HepG2 (cell line): Measurements from ENCODE around the gene SECTM1. TPM values are rescaled to one million over a fixed set of nuclear protein-coding genes. Genes with fewer than 3 reads are reported as not detected.

Experiments used
- ATAC-seq: fragments of 200-7000 bp; cut with Tn5 transposase; 3 replicates; pipeline ENCODE4 v1.9.1; 2020; ENCODE audit warnings: mild to moderate bottlenecking, moderate library complexity
- BruUV-seq: library from RNA; stranded (reverse); fragments of 400-500 nt; replicated peaks from 2 replicates; lab custom pipeline; 2021; lab: Mats Ljungman, UMichigan
- CTCF ChIA-PET: fragments of 300-600 bp; formaldehyde crosslinking; extraction: SDS; loops from one replicate; lab custom pipeline; 2021; ENCODE audit warnings: low total read pairs, inconsistent platforms, low intra/inter-chr PET ratio; lab: Yijun Ruan, JAX
- POLR2A ChIA-PET: fragments of 350-600 bp; sonication (Branson Sonifier 250); formaldehyde crosslinking; loops from one replicate; lab custom pipeline; 2020; ENCODE audit warnings: antibody characterized with exemption, inconsistent platforms; lab: Yijun Ruan, JAX
- DNase-seq: peaks from one replicate; pipeline ENCODE4 v3.0.0-alpha.2; 2015; ENCODE audit warnings: low spot score
- FAIRE-seq: peaks from 3 replicates; lab custom pipeline; 2011; peaks lifted over from hg19 to GRCh38; lab: Jason Lieb, UNC
- H2AFZ ChIP-seq: one replicate; pipeline ENCODE4 v1.6.1; 2011; ENCODE audit warnings: low read length, inconsistent platforms
- H3K27ac ChIP-seq: fragments of 300-600 bp; 3 replicates; pipeline ENCODE4 v1.8.0; 2011; ENCODE audit warnings: mixed run types, mild to moderate bottlenecking, mixed read lengths, low read length, inconsistent platforms; ENCODE audit not compliant: insufficient read depth; ENCODE audit errors: extremely low read length
- H3K27me3 ChIP-seq, 2 experiments: fragments of 200-600 bp in 1 of 2; 2 replicates in 1 of 2; 3 replicates in 1 of 2; pipeline versions ENCODE4 v1.6.0 to v1.8.0; 2011; ENCODE audit warnings: low read length in 2 of 2, mild to moderate bottlenecking in 2 of 2, moderate library complexity in 2 of 2, inconsistent platforms in 1 of 2; ENCODE audit not compliant: insufficient read depth in 2 of 2, control insufficient read depth in 1 of 2
- H3K36me3 ChIP-seq, 2 experiments: fragments of 200-600 bp in 1 of 2; replicated peaks in 1 of 2; 2 replicates in 1 of 2; 3 replicates in 1 of 2; pipeline versions ENCODE4 v1.5.1 to v1.8.0; 2011; ENCODE audit warnings: low read length in 2 of 2, inconsistent platforms in 1 of 2; ENCODE audit not compliant: insufficient read depth in 2 of 2, control insufficient read depth in 1 of 2
- H3K4me1 ChIP-seq: 2 replicates; pipeline ENCODE4 v1.5.1; 2012; ENCODE audit warnings: low read length, inconsistent platforms; ENCODE audit not compliant: insufficient read depth
- H3K4me2 ChIP-seq: 2 replicates; pipeline ENCODE4 v1.6.0; 2011; ENCODE audit warnings: low read depth, low read length, inconsistent platforms
- H3K4me3 ChIP-seq, 3 experiments: fragments of 200-600 bp in 1 of 3; sonication (generic), shearing (Covaris generic) in 1 of 3; replicated peaks in 1 of 3; 2 replicates each; pipeline ENCODE4 v1.5.1; 2011 to 2016; ENCODE audit warnings: low read length in 3 of 3, inconsistent platforms in 2 of 3, low read depth in 2 of 3, mild to moderate bottlenecking in 2 of 3, control low read depth in 1 of 3, mixed read lengths in 1 of 3; ENCODE audit not compliant: insufficient read depth in 1 of 3
- H3K79me2 ChIP-seq: one replicate; pipeline ENCODE4 v1.6.1; 2011; ENCODE audit warnings: low read length, inconsistent platforms; ENCODE audit not compliant: insufficient read depth
- H3K9ac ChIP-seq: 2 replicates; pipeline ENCODE4 v1.6.0; 2011; ENCODE audit warnings: mild to moderate bottlenecking, low read depth, low read length, inconsistent platforms; ENCODE audit not compliant: insufficient read depth
- H3K9me3 ChIP-seq: 2 replicates; pipeline ENCODE4 v1.5.1; 2012; ENCODE audit warnings: mild to moderate bottlenecking, low read length
- H4K20me1 ChIP-seq: 2 replicates; pipeline ENCODE4 v1.6.0; 2011; ENCODE audit warnings: inconsistent platforms, mild to moderate bottlenecking, low read length, moderate library complexity; ENCODE audit not compliant: insufficient read depth
- ATF7-NPFF ChIP-seq: sonication (generic); formaldehyde crosslinking; IDR thresholded peaks from 2 replicates; pipeline ENCODE4 v1.8.1; 2023; ENCODE audit warnings: mild to moderate bottlenecking, low read depth, missing genetic modification reagents, moderate library complexity
- CCDC6 ChIP-seq: sonication (generic); formaldehyde crosslinking; IDR thresholded peaks from 2 replicates; pipeline ENCODE4 v1.8.1; 2022; ENCODE audit warnings: mild to moderate bottlenecking, missing genetic modification reagents, moderate library complexity
- CHCHD3 ChIP-seq: sonication (generic); formaldehyde crosslinking; IDR thresholded peaks from 2 replicates; pipeline ENCODE4 v1.8.0; 2022; ENCODE audit warnings: mild to moderate bottlenecking, missing genetic modification reagents, moderate library complexity
- DMAP1 ChIP-seq: IDR thresholded peaks from 2 replicates; pipeline ENCODE4 v1.6.1; 2016
- DMTF1 ChIP-seq: sonication (generic); formaldehyde crosslinking; IDR thresholded peaks from 2 replicates; pipeline ENCODE4 v1.4.0; 2020; ENCODE audit warnings: mild to moderate bottlenecking, missing genetic modification reagents
- HNRNPL ChIP-seq: fragments of 200-400 bp; formaldehyde crosslinking; IDR thresholded peaks from 2 replicates; pipeline ENCODE4 v1.6.1; 2017; ENCODE audit warnings: mild to moderate bottlenecking, low read depth, low read length
- KDM2A ChIP-seq: sonication (generic); formaldehyde crosslinking; IDR thresholded peaks from 2 replicates; pipeline ENCODE4 v1.4.0; 2020; ENCODE audit warnings: low read depth, missing genetic modification reagents, borderline replicate concordance
- NFKBIZ ChIP-seq: IDR thresholded peaks from 2 replicates; pipeline ENCODE4 v1.6.1; 2018; ENCODE audit warnings: missing genetic modification reagents, missing compliant biosample characterization
- PTBP1 ChIP-seq: fragments of 200-400 bp; formaldehyde crosslinking; IDR thresholded peaks from 2 replicates; pipeline ENCODE4 v1.6.1; 2018; ENCODE audit warnings: low read length, low read depth; ENCODE audit not compliant: poor library complexity, severe bottlenecking
- SMARCE1 ChIP-seq: fragments of 450-650 bp; IDR thresholded peaks from 2 replicates; pipeline ENCODE4 v1.6.1; 2017; ENCODE audit warnings: borderline replicate concordance
- XBP1 ChIP-seq: sonication (generic); formaldehyde crosslinking; IDR thresholded peaks from 2 replicates; pipeline ENCODE4 v1.5.0; 2020; ENCODE audit warnings: missing genetic modification reagents
- ZMYM2 ChIP-seq: sonication (generic); formaldehyde crosslinking; IDR thresholded peaks from 2 replicates; pipeline ENCODE4 v1.8.0; 2022; ENCODE audit warnings: mild to moderate bottlenecking, missing genetic modification reagents
- ZNF33B ChIP-seq: sonication (generic); formaldehyde crosslinking; IDR thresholded peaks from 2 replicates; pipeline ENCODE4 v1.5.1; 2020; ENCODE audit warnings: mild to moderate bottlenecking, missing genetic modification reagents
- ZNF343 ChIP-seq: sonication (generic); formaldehyde crosslinking; IDR thresholded peaks from 2 replicates; pipeline ENCODE4 v1.4.0; 2020; ENCODE audit warnings: mild to moderate bottlenecking, missing genetic modification reagents
- ZNF772 ChIP-seq: sonication (generic); formaldehyde crosslinking; IDR thresholded peaks from 2 replicates; pipeline ENCODE4 v1.5.0; 2020; ENCODE audit warnings: mild to moderate bottlenecking, missing genetic modification reagents
- ZNF83 ChIP-seq: sonication (generic); formaldehyde crosslinking; IDR thresholded peaks from 2 replicates; pipeline ENCODE4 v1.4.0; 2020; ENCODE audit warnings: missing genetic modification reagents, mild to moderate bottlenecking, borderline replicate concordance
- ZNF891 ChIP-seq: sonication (generic); formaldehyde crosslinking; IDR thresholded peaks from 2 replicates; pipeline ENCODE4 v1.5.0; 2020; ENCODE audit warnings: mild to moderate bottlenecking, missing genetic modification reagents
- WGBS: methylation state at CpG from one replicate; pipeline ENCODE4 v1.1.6; 2017; ENCODE audit warnings: low lambda C conversion rate; 5-methylcytosine and 5-hydroxymethylcytosine counted together
- in situ Hi-C: cut with HindIII; loops from 2 replicates; pipeline ENCODE4 v1.10.0; 2017; ENCODE audit warnings: low pct_unique_long_range_greater_than_20kb; ENCODE audit not compliant: extremely low pct_ligation_motif_present
- intact Hi-C: fragments of 100-400 bp; cut with micrococcal nuclease; formaldehyde crosslinking; loops from one replicate; pipeline ENCODE4 v1.10.0; 2022; ENCODE audit not compliant: unreplicated experiment
- polyA plus RNA-seq, 8 experiments: library from polyadenylated mRNA; depleted of rRNA in 3 of 8; stranded (reverse) in 7 of 8; unstranded in 1 of 8; fragments of >200 nt; fragmentation: Illumina TruSeq in 4 of 8; extraction: Trizol in 4 of 8; gene quantifications; 2 replicates each; pipeline versions ENCODE4 v1.2.1 to v1.2.3, GENCODE V29; 2011 to 2016; ENCODE audit warnings: low read depth in 4 of 8, missing spikeins in 1 of 8, mixed read lengths in 1 of 8; ENCODE audit not compliant: insufficient read depth in 1 of 8
- total RNA-seq, 5 experiments: library from RNA; depleted of rRNA; stranded (reverse); fragments of >200 nt; fragmentation: Illumina TruSeq; extraction: Trizol; gene quantifications; 2 replicates each; pipeline ENCODE4 v1.2.3, GENCODE V29; 2016; ENCODE audit warnings: low read depth in 1 of 5
- TF ChIP-seq, protein P1 (sequence below): IDR thresholded peaks from 2 replicates; pipeline ENCODE4 v1.6.1; 2016; ENCODE audit warnings: missing compliant biosample characterization, missing genetic modification reagents, borderline replicate concordance
- TF ChIP-seq, protein P2 (sequence below): sonication (generic); formaldehyde crosslinking; IDR thresholded peaks from 2 replicates; pipeline ENCODE4 v1.4.0; 2020; ENCODE audit warnings: missing genetic modification reagents

Gene SECTM1
- total and polyA plus RNA-seq, 2 of the 13 experiments (the other 11 are each of a cell fraction or from before 2014, with no cell fraction given) = 3.5 to 5.3 TPM

GRCh38 chr17:82358465-82359350 is 25.1 kb upstream of the SECTM1 start, which contains the start of gene TEX19:
TSS of gene TEX19 (plus strand) at chr17:82359247. CDS start at chr17:82362151, 2,904 bp downstream.
- no peak within 1 kb of the TSS for H2AFZ ChIP-seq
- CTCF ChIA-PET = no interaction called here
- ATAC-seq (peak; percentile 19; the same call in 2 of the 3 replicates), DNase-seq (no peak), FAIRE-seq (no peak)
- no peak within 1 kb of the TSS for H3K27ac ChIP-seq
- peaks cover 62% of the 10 kb centered on the region for H3K4me1 ChIP-seq
- no peaks in the 10 kb centered on the region for H3K27me3 ChIP-seq
- peak within 1 kb of the TSS; percentile 25 for H3K4me2 ChIP-seq
- H3K4me3 ChIP-seq = no peak within 1 kb of the TSS
- no peaks in the 10 kb centered on the region for H3K36me3 ChIP-seq
- no TSS peak for BruUV-seq
- intact Hi-C loops (no loop called here), in situ Hi-C loops (loop anchor here (10.0 kb wide), 1 partner anchor 196 kb away; no protein-coding TSS in a partner anchor)
- H3K79me2 ChIP-seq = no peaks in the 10 kb centered on the region
- H3K9ac ChIP-seq = no peak within 1 kb of the TSS
- no peaks in the 10 kb centered on the region for H4K20me1 ChIP-seq
- H3K9me3 ChIP-seq = no peaks in the 10 kb centered on the region
- 43% methylated on average over 21 of the region's 21 CpGs for WGBS
- POLR2A ChIA-PET = interaction anchor here (0.8 to 5.0 kb wide), 8 partner anchors 8 to 54 kb away, joined by 3 to 36 read pairs (median 9); partner anchors contain the start of gene CD7
- TF ChIP-seq, protein P1, sequence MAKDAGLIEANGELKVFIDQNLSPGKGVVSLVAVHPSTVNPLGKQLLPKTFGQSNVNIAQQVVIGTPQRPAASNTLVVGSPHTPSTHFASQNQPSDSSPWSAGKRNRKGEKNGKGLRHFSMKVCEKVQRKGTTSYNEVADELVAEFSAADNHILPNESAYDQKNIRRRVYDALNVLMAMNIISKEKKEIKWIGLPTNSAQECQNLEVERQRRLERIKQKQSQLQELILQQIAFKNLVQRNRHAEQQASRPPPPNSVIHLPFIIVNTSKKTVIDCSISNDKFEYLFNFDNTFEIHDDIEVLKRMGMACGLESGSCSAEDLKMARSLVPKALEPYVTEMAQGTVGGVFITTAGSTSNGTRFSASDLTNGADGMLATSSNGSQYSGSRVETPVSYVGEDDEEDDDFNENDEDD (CRISPR knock-in tag) = peak; percentile 70; the same call in 1 of the 2 replicates
- TF ChIP-seq ZNF83 (CRISPR knock-in tag) (peak; percentile 46; the same call in 1 of the 2 replicates), KDM2A (0 out of 2 replicates have a peak, but pooled peaks have one; percentile 33), CHCHD3 (peak; percentile 51; the same call in 1 of the 2 replicates), SMARCE1 (no peak), ZNF343 (CRISPR knock-in tag) (no peak), DMTF1 (CRISPR knock-in tag) (no peak), ZNF33B (CRISPR knock-in tag) (0 out of 2 replicates have a peak, but pooled peaks have one; percentile 65), DMAP1 (CRISPR knock-in tag) (peak; percentile 22; the same call in 1 of the 2 replicates), NFKBIZ (CRISPR knock-in tag) (0 out of 2 replicates have a peak, but pooled peaks have one; percentile 21), CCDC6 (CRISPR knock-in tag) (no peak), PTBP1 (no peak), HNRNPL (0 out of 2 replicates have a peak, but pooled peaks have one; percentile 58), ZMYM2 (peak; percentile 35; the same call in 1 of the 2 replicates), ZNF772 (peak; percentile 73; the same call in 1 of the 2 replicates), XBP1 (no peak), ZNF891 (CRISPR knock-in tag) (0 out of 2 replicates have a peak, but pooled peaks have one; percentile 56), ATF7-NPFF (CRISPR knock-in tag) (peak; percentile 37; the same call in 1 of the 2 replicates)
- TF ChIP-seq, protein P2, sequence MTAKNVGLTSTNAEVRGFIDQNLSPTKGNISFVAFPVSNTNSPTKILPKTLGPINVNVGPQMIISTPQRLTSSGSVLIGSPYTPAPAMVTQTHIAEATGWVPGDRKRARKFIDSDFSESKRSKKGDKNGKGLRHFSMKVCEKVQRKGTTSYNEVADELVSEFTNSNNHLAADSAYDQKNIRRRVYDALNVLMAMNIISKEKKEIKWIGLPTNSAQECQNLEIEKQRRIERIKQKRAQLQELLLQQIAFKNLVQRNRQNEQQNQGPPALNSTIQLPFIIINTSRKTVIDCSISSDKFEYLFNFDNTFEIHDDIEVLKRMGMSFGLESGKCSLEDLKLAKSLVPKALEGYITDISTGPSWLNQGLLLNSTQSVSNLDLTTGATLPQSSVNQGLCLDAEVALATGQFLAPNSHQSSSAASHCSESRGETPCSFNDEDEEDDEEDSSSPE (CRISPR knock-in tag) = peak; percentile 49
